Calu3 (cell line): ENCODE measurements around the gene LRRC75A. TPM values are rescaled to one million over a fixed set of nuclear protein-coding genes. Genes with fewer than 3 reads are reported as not detected.

Source experiments
- BruUV-seq: library from RNA; stranded (reverse); fragments of 400-500 nt; replicated peaks from 2 replicates; lab custom pipeline; 2021; lab: Mats Ljungman, UMichigan
- CTCF ChIA-PET: fragments of 300-600 bp; sonication (Branson Sonifier 250); formaldehyde crosslinking; loops from one replicate; lab custom pipeline; 2022; ENCODE audit warnings: antibody characterized with exemption; lab: Charles Lee
- DNase-seq: peaks from one replicate; pipeline ENCODE4 v3.0.0; 2022
- H3K27ac Mint-ChIP-seq: one replicate; pipeline ENCODE4 v1.8.0; 2022; ENCODE audit warnings: mixed read lengths; ENCODE audit not compliant: unreplicated experiment
- H3K27me3 Mint-ChIP-seq: one replicate; pipeline ENCODE4 v1.8.0; 2022; ENCODE audit warnings: mixed read lengths; ENCODE audit not compliant: unreplicated experiment
- H3K36me3 Mint-ChIP-seq: one replicate; pipeline ENCODE4 v1.8.0; 2022; ENCODE audit warnings: mild to moderate bottlenecking, moderate library complexity, mixed read lengths; ENCODE audit not compliant: insufficient read depth, unreplicated experiment
- H3K4me1 Mint-ChIP-seq: one replicate; pipeline ENCODE4 v1.8.0; 2022; ENCODE audit warnings: mild to moderate bottlenecking, low read depth, mixed read lengths; ENCODE audit not compliant: unreplicated experiment
- H3K4me3 Mint-ChIP-seq: one replicate; pipeline ENCODE4 v1.8.0; 2022; ENCODE audit warnings: mild to moderate bottlenecking, low read depth, moderate library complexity, mixed read lengths; ENCODE audit not compliant: unreplicated experiment
- H3K9me3 Mint-ChIP-seq: one replicate; pipeline ENCODE4 v1.8.0; 2022; ENCODE audit warnings: low read depth, mixed read lengths; ENCODE audit not compliant: unreplicated experiment
- CTCF ChIP-seq: fragments of 200-600 bp; IDR thresholded peaks from one replicate; pipeline ENCODE4 v1.8.0; 2022; ENCODE audit warnings: antibody characterized with exemption; ENCODE audit not compliant: unreplicated experiment
- intact Hi-C: fragments of 100-400 bp; cut with micrococcal nuclease; formaldehyde crosslinking; loops from one replicate; pipeline ENCODE4 v1.10.0; 2022; ENCODE audit not compliant: unreplicated experiment
- total RNA-seq: library from RNA; stranded (reverse); gene quantifications from 2 replicates; pipeline ENCODE4 v1.2.3, GENCODE V29; 2022

Gene LRRC75A
- total RNA-seq, 1 experiment from 2014 or later: 3.0 TPM

DNA sequence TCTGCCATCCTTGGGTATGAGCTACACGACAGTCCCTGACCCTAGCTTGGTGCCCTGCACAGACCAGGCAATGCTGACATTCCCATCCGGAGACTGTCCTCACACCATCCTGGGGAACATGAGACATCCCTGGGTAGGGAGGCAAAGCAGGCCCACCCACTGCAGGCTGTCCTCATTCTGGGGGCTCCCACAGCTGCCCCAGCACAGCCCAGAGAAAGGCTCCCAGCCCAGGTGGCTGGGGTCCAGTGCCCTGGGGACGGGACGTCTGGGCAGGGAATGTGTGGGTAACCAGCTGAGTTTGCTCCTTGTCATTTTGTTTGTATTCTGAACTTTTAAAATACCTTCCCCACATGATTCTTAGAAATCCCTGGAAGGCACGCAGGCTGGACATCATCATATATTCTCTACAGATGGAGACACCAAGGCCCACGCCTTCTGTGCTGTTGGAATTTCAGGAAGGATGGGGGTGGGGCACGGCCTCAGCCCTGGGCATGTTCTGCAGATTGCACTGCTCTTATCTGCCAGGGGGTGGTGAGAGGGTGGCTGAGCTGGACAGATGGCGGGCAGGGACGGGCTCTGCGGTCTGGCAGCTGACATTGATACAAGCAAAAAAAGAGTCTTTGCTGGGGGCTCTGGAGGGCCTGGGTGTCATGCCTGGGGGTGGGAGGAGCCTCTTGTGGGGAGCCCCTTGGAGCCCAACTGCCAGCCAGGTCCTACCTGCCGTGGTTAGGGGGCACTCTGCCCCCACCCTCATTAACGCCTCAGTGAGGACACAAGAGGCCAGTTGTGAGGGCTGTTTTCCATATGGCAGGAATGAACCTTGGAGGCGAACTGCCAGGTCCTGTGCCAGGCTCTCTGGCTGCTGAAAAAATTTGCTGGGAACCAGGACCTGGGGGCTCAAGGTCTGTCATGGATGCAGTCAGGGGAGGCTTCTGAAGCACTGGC, 28.4 kb downstream of the LRRC75A start:
- Mint-ChIP-seq H3K4me3 (no peak overlapping the region), H3K36me3 (peaks cover 11% of the 10 kb centered on the region), H3K27me3 (no peaks in the 10 kb centered on the region), H3K9me3 (no peaks in the 10 kb centered on the region), H3K27ac (no peak overlapping the region), H3K4me1 (no peaks in the 10 kb centered on the region)
- TF ChIP-seq CTCF: peak; percentile 32
- DNase-seq: peak; percentile 50
- BruUV-seq: no TSS peak
- CTCF ChIA-PET: interaction anchor here (0.9 kb wide), 2 partner anchors 60 to 72 kb away, joined by 3 to 4 read pairs; no protein-coding TSS in a partner anchor
- intact Hi-C loops: no loop called here

- BruUV-seq: no TSS peak
- intact Hi-C loops: no loop called here
- TF ChIP-seq CTCF: no peak
- H3K27me3 Mint-ChIP-seq: no peaks in the 10 kb centered on the region
- no peak overlapping the region for H3K27ac Mint-ChIP-seq
- DNase-seq: no peak
- peaks cover 11% of the 10 kb centered on the region for H3K36me3 Mint-ChIP-seq
- no peak overlapping the region for H3K4me3 Mint-ChIP-seq
- no peaks in the 10 kb centered on the region for H3K4me1 Mint-ChIP-seq
- CTCF ChIA-PET: no interaction called here
- no peaks in the 10 kb centered on the region for H3K9me3 Mint-ChIP-seq
Measured at GRCh38 chr17:16462070-16462864, 29.7 kb downstream of the LRRC75A start.

GRCh38 chr17:16461606-16461866, 30.5 kb downstream of the LRRC75A start:
- TF ChIP-seq CTCF: no peak
- no peaks in the 10 kb centered on the region for H3K27me3 Mint-ChIP-seq
- no peak for DNase-seq
- peaks cover 11% of the 10 kb centered on the region for H3K36me3 Mint-ChIP-seq
- H3K27ac Mint-ChIP-seq: no peak overlapping the region
- H3K4me3 Mint-ChIP-seq: no peak overlapping the region
- CTCF ChIA-PET: no interaction called here
- intact Hi-C loops: no loop called here
- H3K4me1 Mint-ChIP-seq: no peaks in the 10 kb centered on the region
- no TSS peak for BruUV-seq
- H3K9me3 Mint-ChIP-seq: no peaks in the 10 kb centered on the region

GRCh38 chr17:16460796-16461605, 31.0 kb downstream of the LRRC75A start:
- intact Hi-C loops: no loop called here
- no peaks in the 10 kb centered on the region for H3K27me3 Mint-ChIP-seq
- no peak for DNase-seq
- TF ChIP-seq CTCF: no peak
- H3K4me1 Mint-ChIP-seq: no peaks in the 10 kb centered on the region
- no TSS peak for BruUV-seq
- H3K4me3 Mint-ChIP-seq: no peak overlapping the region
- CTCF ChIA-PET: no interaction called here
- H3K36me3 Mint-ChIP-seq: peaks cover 15% of the 10 kb centered on the region
- no peak overlapping the region for H3K27ac Mint-ChIP-seq
- H3K9me3 Mint-ChIP-seq: no peaks in the 10 kb centered on the region
